ENCODE data around the gene NPTX2.

Gene NPTX2

GRCh38 chr7:98655611-98656010 is 38.5 kb downstream of the NPTX2 start:
- FAIRE-seq: no peak

- FAIRE-seq: no peak
These were observed 39.8 kb downstream of the NPTX2 start for GRCh38 chr7:98656899-98657298.

- FAIRE-seq: no peak
These were observed 40.7 kb downstream of the NPTX2 start for GRCh38 chr7:98657736-98658135.

GRCh38 chr7:98659756-98660155 is 42.7 kb downstream of the NPTX2 start:
- no peak for FAIRE-seq

GRCh38 chr7:98661607-98662006 is 44.5 kb downstream of the NPTX2 start:
- FAIRE-seq: no peak

GRCh38 chr7:98662289-98662688 is 45.2 kb downstream of the NPTX2 start:
- no peak for FAIRE-seq

GRCh38 chr7:98664882-98665281 is 47.8 kb downstream of the NPTX2 start:
- FAIRE-seq: no peak

GRCh38 chr7:98668255-98668654 is 51.2 kb downstream of the NPTX2 start:
- FAIRE-seq: no peak

- FAIRE-seq: no peak
These were observed 52.4 kb downstream of the NPTX2 start for GRCh38 chr7:98669329-98670000.

- no peak for FAIRE-seq
These were observed 53.1 kb downstream of the NPTX2 start for GRCh38 chr7:98670186-98670585.

GRCh38 chr7:98671733-98672331 is 54.7 kb downstream of the NPTX2 start:
- no peak for FAIRE-seq

- FAIRE-seq: no peak
These were observed 57.4 kb downstream of the NPTX2 start for GRCh38 chr7:98674461-98674860.

- no peak for FAIRE-seq
These were observed 57.8 kb downstream of the NPTX2 start for GRCh38 chr7:98674881-98675280.

GRCh38 chr7:98678215-98678614 is 61.1 kb downstream of the NPTX2 start:
- FAIRE-seq: no peak
